ENCODE measurements around the gene LMNTD2. TPM values are rescaled to one million over a fixed set of nuclear protein-coding genes. Genes with fewer than 3 reads are reported as not detected.

The LMNTD2 gene
- total and polyA plus RNA-seq, 2 of the 13 experiments (the other 11 are each of a cell fraction or from before 2014, with no cell fraction given): 1.1 to 3.1 TPM

- TF ChIP-seq ZNF883 (CRISPR knock-in tag; IDR thresholded peaks at IDR 0.05; ENCODE audit: not compliant biosample characterization) (no peak), SIN3A (IDR thresholded peaks at IDR 0.05; ENCODE audit: borderline replicate concordance, low read depth, low read length) (peak; percentile 40; the same call in 1 of the 2 replicates), DNMT1 (CRISPR knock-in tag; IDR thresholded peaks at IDR 0.05) (no peak), PRDM4 (CRISPR knock-in tag; IDR thresholded peaks at IDR 0.05; ENCODE audit: borderline replicate concordance) (no peak), ZFYVE20 (CRISPR knock-in tag; IDR thresholded peaks at IDR 0.05; ENCODE audit: borderline replicate concordance, low read depth) (no peak), RCOR2 (CRISPR knock-in tag; IDR thresholded peaks at IDR 0.05) (peak; percentile 71), ATF2 (CRISPR knock-in tag; IDR thresholded peaks at IDR 0.05) (peak; percentile 87), ZFAT (CRISPR knock-in tag; conservative IDR thresholded peaks at IDR 0.05) (no peak), POGZ (CRISPR knock-in tag; IDR thresholded peaks at IDR 0.05) (0 out of 2 replicates have a peak, but pooled peaks have one; percentile 7), ZNF777 (CRISPR knock-in tag; IDR thresholded peaks at IDR 0.05) (no peak), ZNF276 (CRISPR knock-in tag; IDR thresholded peaks at IDR 0.05; ENCODE audit: low read depth) (no peak), LBX2 (CRISPR knock-in tag; IDR thresholded peaks at IDR 0.05; ENCODE audit: borderline replicate concordance) (no peak), MAFG (CRISPR knock-in tag; IDR thresholded peaks at IDR 0.05) (no peak), ZNF576 (CRISPR knock-in tag; IDR thresholded peaks at IDR 0.05) (no peak), ZNF780A (CRISPR knock-in tag; IDR thresholded peaks at IDR 0.05) (no peak), RBFOX2 (IDR thresholded peaks at IDR 0.05; ENCODE audit: low read depth, low read length) (no peak), ZNF292 (CRISPR knock-in tag; IDR thresholded peaks at IDR 0.05; ENCODE audit: borderline replicate concordance, low read depth) (peak; percentile 88; the same call in 1 of the 2 replicates), SIX1 (CRISPR knock-in tag; IDR thresholded peaks at IDR 0.05; ENCODE audit: borderline replicate concordance) (no peak; the same call in 1 of the 2 replicates), ZNF414 (CRISPR knock-in tag; IDR thresholded peaks at IDR 0.05) (0 out of 2 replicates have a peak, but pooled peaks have one; percentile 56), MIER3 (CRISPR knock-in tag; IDR thresholded peaks at IDR 0.05; ENCODE audit: borderline replicate concordance) (peak; percentile 83; the same call in 1 of the 2 replicates), HOXD1 (CRISPR knock-in tag; IDR thresholded peaks at IDR 0.05) (no peak), KLF6 (CRISPR knock-in tag; IDR thresholded peaks at IDR 0.05) (peak; percentile 59; the same call in 1 of the 2 replicates), ZMAT3 (CRISPR knock-in tag; conservative IDR thresholded peaks at IDR 0.05) (peak; percentile 79; the same call in 1 of the 2 replicates), ZBTB7B (CRISPR knock-in tag; IDR thresholded peaks at IDR 0.05) (peak; percentile 52; the same call in 1 of the 2 replicates), TEAD2 (CRISPR knock-in tag; IDR thresholded peaks at IDR 0.05) (no peak)
These were observed 27.4 kb upstream of the LMNTD2 start (continued) for GRCh38 chr11:587978-588380.

Data from HepG2 (cell line).